Transverse colon (tissue), 4 donors: ENCODE measurements around the gene RIOK3.
"Not testable (repeated sequence)": the region's sequence is repeated elsewhere in the genome, so short reads cannot be mapped to it uniquely, and the experiment has no call there.

Experiments used
- EP300 ChIP-seq: sonication (generic); formaldehyde crosslinking; IDR thresholded peaks from one replicate; pipeline ENCODE4 v1.6.1; 2017; ENCODE audit warnings: antibody characterized with exemption, low read depth
- POLR2A ChIP-seq: fragments of 450-650 bp; IDR thresholded peaks from one replicate; pipeline ENCODE4 v1.6.1; 2016; ENCODE audit warnings: antibody characterized with exemption, mild to moderate bottlenecking, moderate library complexity
- POLR2AphosphoS5 ChIP-seq, 3 donors: sonication (generic); formaldehyde crosslinking; IDR thresholded peaks; one replicate each; pipeline ENCODE4 v1.6.1; 2016; ENCODE audit warnings: antibody characterized with exemption in 3 of 3
- TF ChIP-seq, protein P1 (sequence below), 5 experiments: fragments of 200-600 bp in 3 of 5; fragments of 450-650 bp in 2 of 5; sonication (generic) in 3 of 5; IDR thresholded peaks; 1 replicate in 2 of 5; 2 replicates in 3 of 5; pipeline ENCODE4 v1.5.1; 2016 to 2017; ENCODE audit warnings: antibody characterized with exemption in 5 of 5, inconsistent platforms in 3 of 5, mild to moderate bottlenecking in 2 of 5, moderate library complexity in 1 of 5

- not testable (repeated sequence) for TF ChIP-seq POLR2A; POLR2AphosphoS5 (IDR thresholded peaks at IDR 0.05); EP300
- TF ChIP-seq, protein P1, sequence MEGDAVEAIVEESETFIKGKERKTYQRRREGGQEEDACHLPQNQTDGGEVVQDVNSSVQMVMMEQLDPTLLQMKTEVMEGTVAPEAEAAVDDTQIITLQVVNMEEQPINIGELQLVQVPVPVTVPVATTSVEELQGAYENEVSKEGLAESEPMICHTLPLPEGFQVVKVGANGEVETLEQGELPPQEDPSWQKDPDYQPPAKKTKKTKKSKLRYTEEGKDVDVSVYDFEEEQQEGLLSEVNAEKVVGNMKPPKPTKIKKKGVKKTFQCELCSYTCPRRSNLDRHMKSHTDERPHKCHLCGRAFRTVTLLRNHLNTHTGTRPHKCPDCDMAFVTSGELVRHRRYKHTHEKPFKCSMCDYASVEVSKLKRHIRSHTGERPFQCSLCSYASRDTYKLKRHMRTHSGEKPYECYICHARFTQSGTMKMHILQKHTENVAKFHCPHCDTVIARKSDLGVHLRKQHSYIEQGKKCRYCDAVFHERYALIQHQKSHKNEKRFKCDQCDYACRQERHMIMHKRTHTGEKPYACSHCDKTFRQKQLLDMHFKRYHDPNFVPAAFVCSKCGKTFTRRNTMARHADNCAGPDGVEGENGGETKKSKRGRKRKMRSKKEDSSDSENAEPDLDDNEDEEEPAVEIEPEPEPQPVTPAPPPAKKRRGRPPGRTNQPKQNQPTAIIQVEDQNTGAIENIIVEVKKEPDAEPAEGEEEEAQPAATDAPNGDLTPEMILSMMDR (IDR thresholded peaks at IDR 0.05) = not testable (repeated sequence)
Observed at GRCh38 chr18:23510923-23511322, 57.8 kb downstream of the RIOK3 start.
